GM03348 (cell line): ENCODE measurements around the gene SIK1.
"Not testable (repeated sequence)": the region's sequence is repeated elsewhere in the genome, so short reads cannot be mapped to it uniquely, and the experiment has no call there.

ENCODE experiments used
- DNase-seq: peaks from one replicate; pipeline ENCODE4 v3.0.0; 2012; ENCODE audit warnings: low spot score

Gene SIK1

GRCh38 chr21:43396788-43397438, 30.0 kb downstream of the SIK1 start:
- not testable (repeated sequence) for DNase-seq

- DNase-seq = not testable (repeated sequence)
Measured at GRCh38 chr21:43383351-43383750, 43.6 kb downstream of the SIK1 start.

- not testable (repeated sequence) for DNase-seq
Measured at GRCh38 chr21:43382902-43383301, 44.0 kb downstream of the SIK1 start.

- not testable (repeated sequence) for DNase-seq
Measured at GRCh38 chr21:43380852-43381533, 45.9 kb downstream of the SIK1 start.

- DNase-seq = not testable (repeated sequence)
Measured at GRCh38 chr21:43380337-43380736, 46.6 kb downstream of the SIK1 start.

- DNase-seq = not testable (repeated sequence)
Measured at GRCh38 chr21:43379626-43380122, 47.3 kb downstream of the SIK1 start.

GRCh38 chr21:43376478-43376882, 50.5 kb downstream of the SIK1 start:
- no peak for DNase-seq

GRCh38 chr21:43375837-43376477, 51.0 kb downstream of the SIK1 start:
- no peak for DNase-seq

- no peak for DNase-seq
Measured at GRCh38 chr21:43375006-43375836, 51.7 kb downstream of the SIK1 start.

GRCh38 chr21:43374228-43374885, 52.6 kb downstream of the SIK1 start:
- no peak for DNase-seq

GRCh38 chr21:43373362-43374227, 53.3 kb downstream of the SIK1 start:
- DNase-seq = no peak

- no peak for DNase-seq
Measured at GRCh38 chr21:43372663-43373361, 54.1 kb downstream of the SIK1 start.

GRCh38 chr21:43371786-43372185, 55.1 kb downstream of the SIK1 start:
- DNase-seq = no peak

GRCh38 chr21:43370888-43371570, 55.9 kb downstream of the SIK1 start:
- DNase-seq = no peak

GRCh38 chr21:43370091-43370658, 56.8 kb downstream of the SIK1 start:
- DNase-seq = no peak

- no peak for DNase-seq
Measured at GRCh38 chr21:43369596-43370090, 57.3 kb downstream of the SIK1 start.

- DNase-seq = peak; percentile 75
Measured at GRCh38 chr21:43369124-43369523, 57.8 kb downstream of the SIK1 start.

GRCh38 chr21:43368685-43369084, 58.2 kb downstream of the SIK1 start:
- DNase-seq = no peak

- DNase-seq = no peak
Measured at GRCh38 chr21:43367859-43368258, 59.1 kb downstream of the SIK1 start.
